Lower lobe of right lung (tissue), 2 donors: Measurements from ENCODE around the gene SF3B1. TPM values are rescaled to one million over a fixed set of nuclear protein-coding genes. Genes with fewer than 3 reads are reported as not detected.

Experiments
- ATAC-seq, 2 donors: fragments of 200-7000 bp; cut with Tn5 transposase; one replicate each; pipeline ENCODE4 v1.9.1; 2020 to 2022; ENCODE audit warnings: mild to moderate bottlenecking in 2 of 2, moderate library complexity in 2 of 2
- DNase-seq: peaks from one replicate; pipeline ENCODE4 v3.0.0-alpha.2; 2020
- H3K27ac ChIP-seq: fragments of 200-600 bp; one replicate; pipeline ENCODE4 v1.8.0; 2022
- H3K27me3 ChIP-seq: fragments of 200-600 bp; one replicate; pipeline ENCODE4 v1.8.0; 2022; ENCODE audit warnings: low read depth
- H3K36me3 ChIP-seq: fragments of 200-600 bp; one replicate; pipeline ENCODE4 v1.8.0; 2022; ENCODE audit warnings: mild to moderate bottlenecking
- H3K4me1 ChIP-seq: fragments of 200-600 bp; one replicate; pipeline ENCODE4 v1.8.0; 2022
- H3K4me3 ChIP-seq: fragments of 200-600 bp; one replicate; pipeline ENCODE4 v1.8.0; 2022; ENCODE audit warnings: mild to moderate bottlenecking
- H3K9me3 ChIP-seq: fragments of 200-600 bp; one replicate; pipeline ENCODE4 v1.8.0; 2022
- intact Hi-C: fragments of 100-400 bp; cut with DNase I; formaldehyde crosslinking; loops from one replicate; pipeline ENCODE4 v1.11.0; 2022
- total RNA-seq: library from RNA; stranded (reverse); fragmentation: NEBNext Ultra II Directional; extraction: Animal tissue kit (Norgen Biotek cat#: 25700); gene quantifications from one replicate; pipeline ENCODE4 v1.2.1, GENCODE V29; 2021
- TF ChIP-seq, protein P1 (sequence below): fragments of 200-600 bp; IDR thresholded peaks from one replicate; pipeline ENCODE4 v1.8.0; 2022; ENCODE audit warnings: antibody characterized with exemption, mild to moderate bottlenecking
- donor health status: DM: no; HTN: yes; CAD: no; lungs with severe emphysema.

The SF3B1 gene
- total RNA-seq, 1 donor from 2014 or later = 230 TPM

GRCh38 chr2:197340591-197340990, 94.2 kb downstream of the SF3B1 start:
- Histone ChIP-seq H3K27me3 (no peaks in the 10 kb centered on the region), H3K27ac (no peak overlapping the region), H3K36me3 (no peaks in the 10 kb centered on the region), H3K4me1 (no peaks in the 10 kb centered on the region), H3K4me3 (no peak overlapping the region), H3K9me3 (no peaks in the 10 kb centered on the region)
- DNase-seq (no peak), ATAC-seq (no peak)
- intact Hi-C loops = no loop called here
- TF ChIP-seq, protein P1, sequence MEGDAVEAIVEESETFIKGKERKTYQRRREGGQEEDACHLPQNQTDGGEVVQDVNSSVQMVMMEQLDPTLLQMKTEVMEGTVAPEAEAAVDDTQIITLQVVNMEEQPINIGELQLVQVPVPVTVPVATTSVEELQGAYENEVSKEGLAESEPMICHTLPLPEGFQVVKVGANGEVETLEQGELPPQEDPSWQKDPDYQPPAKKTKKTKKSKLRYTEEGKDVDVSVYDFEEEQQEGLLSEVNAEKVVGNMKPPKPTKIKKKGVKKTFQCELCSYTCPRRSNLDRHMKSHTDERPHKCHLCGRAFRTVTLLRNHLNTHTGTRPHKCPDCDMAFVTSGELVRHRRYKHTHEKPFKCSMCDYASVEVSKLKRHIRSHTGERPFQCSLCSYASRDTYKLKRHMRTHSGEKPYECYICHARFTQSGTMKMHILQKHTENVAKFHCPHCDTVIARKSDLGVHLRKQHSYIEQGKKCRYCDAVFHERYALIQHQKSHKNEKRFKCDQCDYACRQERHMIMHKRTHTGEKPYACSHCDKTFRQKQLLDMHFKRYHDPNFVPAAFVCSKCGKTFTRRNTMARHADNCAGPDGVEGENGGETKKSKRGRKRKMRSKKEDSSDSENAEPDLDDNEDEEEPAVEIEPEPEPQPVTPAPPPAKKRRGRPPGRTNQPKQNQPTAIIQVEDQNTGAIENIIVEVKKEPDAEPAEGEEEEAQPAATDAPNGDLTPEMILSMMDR = no peak

Other genes with a start within 250 kb of the SF3B1 start
- gene ANKRD44, start 124.2 kb downstream of the SF3B1 start, total RNA-seq = 58.7 TPM
- 24.3 TPM for gene COQ10B, start 18.5 kb upstream of the SF3B1 start, total RNA-seq
- 150 TPM for gene HSPD1, start 64.8 kb upstream of the SF3B1 start, total RNA-seq
- gene HSPE1, start 65.4 kb upstream of the SF3B1 start, total RNA-seq = 65.3 TPM
- gene MOB4, start 81.0 kb upstream of the SF3B1 start, total RNA-seq = 21.3 TPM
- gene RFTN2, start 240.6 kb upstream of the SF3B1 start, total RNA-seq = 4.3 TPM